Measurements from ENCODE around the gene CLDN7.

CLDN7 gene

GRCh38 chr17:7281953-7282751, 19.9 kb upstream of the CLDN7 start:
- H3K4me3 ChIP-seq (ENCODE audit: low read length): peak overlapping the region; percentile 46
- H4K5ac ChIP-seq (ENCODE audit: low read length): no peak overlapping the region
- H3K79me2 ChIP-seq (ENCODE audit: control insufficient read depth, insufficient read depth, low read length): no peaks in the 10 kb centered on the region
- H3K23ac ChIP-seq (ENCODE audit: low read length): no peak overlapping the region
- H3K18ac ChIP-seq (ENCODE audit: low read length): no peak overlapping the region
- no peak for DNase-seq
- peak overlapping the region; percentile 70 for H3K4me2 ChIP-seq (ENCODE audit: low read length)
- no peaks in the 10 kb centered on the region for H3K27me3 ChIP-seq (ENCODE audit: insufficient read depth, low read length, poor library complexity)
- H2BK15ac ChIP-seq (replicated peaks; ENCODE audit: low read depth): no peak overlapping the region
- no peak overlapping the region for H2BK5ac ChIP-seq (ENCODE audit: low read length)
- no peak overlapping the region for H3K4ac ChIP-seq (ENCODE audit: low read depth, low read length)
- peak overlapping the region; percentile 67 for H3K56ac ChIP-seq (ENCODE audit: low read length)
- no peak overlapping the region for H2AK5ac ChIP-seq (ENCODE audit: low read length)
- no CpG with 5 or more reads among the region's 43 CpGs for WGBS (ENCODE audit: extremely low coverage, insufficient coverage, low lambda C conversion rate)
- H2BK120ac ChIP-seq (ENCODE audit: low read depth, low read length): no peak overlapping the region
- H3K36me3 ChIP-seq (ENCODE audit: control insufficient read depth, insufficient read depth, low read length): no peaks in the 10 kb centered on the region
- no peaks in the 10 kb centered on the region for H3K4me1 ChIP-seq (ENCODE audit: control insufficient read depth, low read depth, low read length)
- no peak overlapping the region for H3K27ac ChIP-seq (ENCODE audit: low read depth, low read length)
- H3K9ac ChIP-seq (ENCODE audit: low read length): peak overlapping the region; percentile 61
- no peak overlapping the region for H4K8ac ChIP-seq (ENCODE audit: low read depth, low read length)
- H3K79me1 ChIP-seq (ENCODE audit: low read length): no peaks in the 10 kb centered on the region

- Histone ChIP-seq H3K4me3 (ENCODE audit: low read length) (peak within 1 kb of the TSS; percentile 46), H2BK5ac (ENCODE audit: low read length) (no peak within 1 kb of the TSS), H3K23ac (ENCODE audit: low read length) (no peak within 1 kb of the TSS), H3K79me1 (ENCODE audit: low read length) (no peaks in the 10 kb centered on the region), H3K4me2 (ENCODE audit: low read length) (peak within 1 kb of the TSS; percentile 70), H3K4me1 (ENCODE audit: control insufficient read depth, low read depth, low read length) (no peaks in the 10 kb centered on the region), H3K27ac (ENCODE audit: low read depth, low read length) (no peak within 1 kb of the TSS), H3K18ac (ENCODE audit: low read length) (no peak within 1 kb of the TSS), H2BK15ac (replicated peaks; ENCODE audit: low read depth) (no peak within 1 kb of the TSS), H2BK120ac (ENCODE audit: low read depth, low read length) (no peak within 1 kb of the TSS), H4K5ac (ENCODE audit: low read length) (no peak within 1 kb of the TSS), H3K27me3 (ENCODE audit: insufficient read depth, low read length, poor library complexity) (no peaks in the 10 kb centered on the region), H3K36me3 (ENCODE audit: control insufficient read depth, insufficient read depth, low read length) (no peaks in the 10 kb centered on the region), H3K79me2 (ENCODE audit: control insufficient read depth, insufficient read depth, low read length) (no peaks in the 10 kb centered on the region), H4K8ac (ENCODE audit: low read depth, low read length) (no peak within 1 kb of the TSS), H2AK5ac (ENCODE audit: low read length) (no peak within 1 kb of the TSS), H3K9ac (ENCODE audit: low read length) (peak within 1 kb of the TSS; percentile 61), H3K56ac (ENCODE audit: low read length) (peak within 1 kb of the TSS; percentile 67), H3K4ac (ENCODE audit: low read depth, low read length) (no peak within 1 kb of the TSS)
- peak; percentile 99 for DNase-seq
- WGBS (ENCODE audit: extremely low coverage, insufficient coverage, low lambda C conversion rate): no CpG with 5 or more reads among the region's 71 CpGs
Measured at GRCh38 chr17:7281074-7281952, 19.0 kb upstream of the CLDN7 start, which contains the start of gene SLC2A4. Gene SLC2A4 (plus strand): TSS chr17:7281718. CDS start chr17:7281935, 217 bp downstream.

GRCh38 chr17:7280519-7281073, 18.3 kb upstream of the CLDN7 start:
- no peaks in the 10 kb centered on the region for H3K4me1 ChIP-seq (ENCODE audit: control insufficient read depth, low read depth, low read length)
- no peak overlapping the region for H3K4ac ChIP-seq (ENCODE audit: low read depth, low read length)
- H3K27me3 ChIP-seq (ENCODE audit: insufficient read depth, low read length, poor library complexity): no peaks in the 10 kb centered on the region
- H3K18ac ChIP-seq (ENCODE audit: low read length): no peak overlapping the region
- no peak overlapping the region for H2BK120ac ChIP-seq (ENCODE audit: low read depth, low read length)
- H4K5ac ChIP-seq (ENCODE audit: low read length): no peak overlapping the region
- H2AK5ac ChIP-seq (ENCODE audit: low read length): no peak overlapping the region
- DNase-seq: peak; percentile 94
- H2BK5ac ChIP-seq (ENCODE audit: low read length): no peak overlapping the region
- no peaks in the 10 kb centered on the region for H3K79me1 ChIP-seq (ENCODE audit: low read length)
- H3K23ac ChIP-seq (ENCODE audit: low read length): no peak overlapping the region
- peak overlapping the region; percentile 30 for H3K9ac ChIP-seq (ENCODE audit: low read length)
- no peaks in the 10 kb centered on the region for H3K79me2 ChIP-seq (ENCODE audit: control insufficient read depth, insufficient read depth, low read length)
- no peak overlapping the region for H3K4me3 ChIP-seq (ENCODE audit: low read length)
- WGBS (ENCODE audit: extremely low coverage, insufficient coverage, low lambda C conversion rate): no CpG with 5 or more reads among the region's 29 CpGs
- peak overlapping the region; percentile 41 for H3K4me2 ChIP-seq (ENCODE audit: low read length)
- H3K56ac ChIP-seq (ENCODE audit: low read length): peak overlapping the region; percentile 61
- H2BK15ac ChIP-seq (replicated peaks; ENCODE audit: low read depth): no peak overlapping the region
- no peak overlapping the region for H4K8ac ChIP-seq (ENCODE audit: low read depth, low read length)
- no peak overlapping the region for H3K27ac ChIP-seq (ENCODE audit: low read depth, low read length)
- H3K36me3 ChIP-seq (ENCODE audit: control insufficient read depth, insufficient read depth, low read length): no peaks in the 10 kb centered on the region

DNA sequence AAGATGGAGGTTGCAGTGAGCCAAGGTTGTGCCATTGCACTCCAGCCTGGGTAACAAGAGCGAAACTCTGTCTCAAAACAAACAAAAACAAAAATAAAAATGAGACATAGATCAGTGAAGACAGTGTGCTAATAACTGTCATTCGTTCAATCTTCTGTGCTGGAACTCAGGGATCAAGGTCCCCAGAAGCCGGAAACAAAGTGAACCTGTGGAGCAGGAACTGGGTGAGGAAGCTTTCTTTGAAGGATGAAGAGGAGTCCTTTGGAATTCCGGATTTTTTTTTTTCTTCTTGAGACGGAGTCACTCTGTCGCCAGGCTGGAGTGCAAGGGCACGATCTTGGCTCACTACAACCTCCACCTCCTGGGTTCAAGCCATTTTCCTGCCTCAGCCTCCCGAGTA, 17.2 kb upstream of the CLDN7 start:
- H2AK5ac ChIP-seq (ENCODE audit: low read length): no peak overlapping the region
- no peak overlapping the region for H3K4me3 ChIP-seq (ENCODE audit: low read length)
- H3K27ac ChIP-seq (ENCODE audit: low read depth, low read length): no peak overlapping the region

DNA sequence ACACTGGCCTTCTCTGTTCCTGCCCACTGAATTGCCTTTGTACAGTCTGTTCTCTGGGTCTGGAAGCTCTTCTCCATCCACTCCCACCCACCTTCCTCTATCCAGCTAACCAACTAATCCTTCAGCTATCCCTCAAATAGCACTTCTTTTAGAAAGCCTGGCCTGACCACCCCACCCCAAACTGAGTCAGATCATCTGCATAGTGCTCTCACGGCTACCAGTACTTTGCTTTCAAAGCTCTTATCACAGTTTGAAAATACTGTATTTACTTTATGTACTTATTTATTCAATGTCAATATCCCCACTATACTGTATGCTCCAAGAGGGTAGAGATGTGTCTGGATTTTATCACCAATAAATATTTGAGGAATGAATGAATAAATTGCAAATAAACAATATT, 4.5 kb upstream of the CLDN7 start:
- Histone ChIP-seq H3K4ac (ENCODE audit: low read depth, low read length) (no peak overlapping the region), H3K36me3 (ENCODE audit: control insufficient read depth, insufficient read depth, low read length) (no peaks in the 10 kb centered on the region), H3K27ac (ENCODE audit: low read depth, low read length) (no peak overlapping the region), H3K4me1 (ENCODE audit: control insufficient read depth, low read depth, low read length) (no peaks in the 10 kb centered on the region), H3K23ac (ENCODE audit: low read length) (no peak overlapping the region), H3K18ac (ENCODE audit: low read length) (no peak overlapping the region), H3K56ac (ENCODE audit: low read length) (no peak overlapping the region), H2BK120ac (ENCODE audit: low read depth, low read length) (no peak overlapping the region), H2BK15ac (replicated peaks; ENCODE audit: low read depth) (no peak overlapping the region), H3K4me3 (ENCODE audit: low read length) (no peak overlapping the region), H3K9ac (ENCODE audit: low read length) (no peak overlapping the region), H3K79me2 (ENCODE audit: control insufficient read depth, insufficient read depth, low read length) (peaks cover 3% of the 10 kb centered on the region), H4K5ac (ENCODE audit: low read length) (no peak overlapping the region), H2AK5ac (ENCODE audit: low read length) (no peak overlapping the region), H3K27me3 (ENCODE audit: insufficient read depth, low read length, poor library complexity) (no peaks in the 10 kb centered on the region), H4K8ac (ENCODE audit: low read depth, low read length) (no peak overlapping the region), H3K4me2 (ENCODE audit: low read length) (no peak overlapping the region), H2BK5ac (ENCODE audit: low read length) (no peak overlapping the region), H3K79me1 (ENCODE audit: low read length) (peaks cover under 1% of the 10 kb centered on the region)
- DNase-seq: no peak
- WGBS (ENCODE audit: extremely low coverage, insufficient coverage, low lambda C conversion rate): no CpG with 5 or more reads among the region's 1 CpG

More for the DNA sequence above, 17.2 kb upstream of the CLDN7 start:
- WGBS (ENCODE audit: extremely low coverage, insufficient coverage, low lambda C conversion rate): no CpG with 5 or more reads among the region's 8 CpGs
- Histone ChIP-seq H4K5ac (ENCODE audit: low read length) (no peak overlapping the region), H2BK120ac (ENCODE audit: low read depth, low read length) (no peak overlapping the region), H3K36me3 (ENCODE audit: control insufficient read depth, insufficient read depth, low read length) (no peaks in the 10 kb centered on the region), H3K4ac (ENCODE audit: low read depth, low read length) (no peak overlapping the region), H3K23ac (ENCODE audit: low read length) (no peak overlapping the region), H3K79me2 (ENCODE audit: control insufficient read depth, insufficient read depth, low read length) (no peaks in the 10 kb centered on the region), H3K9ac (ENCODE audit: low read length) (no peak overlapping the region), H3K79me1 (ENCODE audit: low read length) (no peaks in the 10 kb centered on the region), H3K56ac (ENCODE audit: low read length) (no peak overlapping the region), H3K27me3 (ENCODE audit: insufficient read depth, low read length, poor library complexity) (no peaks in the 10 kb centered on the region), H2BK5ac (ENCODE audit: low read length) (no peak overlapping the region), H3K18ac (ENCODE audit: low read length) (no peak overlapping the region), H2BK15ac (replicated peaks; ENCODE audit: low read depth) (no peak overlapping the region), H3K4me2 (ENCODE audit: low read length) (no peak overlapping the region), H4K8ac (ENCODE audit: low read depth, low read length) (no peak overlapping the region), H3K4me1 (ENCODE audit: control insufficient read depth, low read depth, low read length) (no peaks in the 10 kb centered on the region)
- DNase-seq: no peak
